B cell (primary cell): ENCODE results near the gene MED26.

Source experiments
- CTCF ChIP-seq: fragments of 200-600 bp; IDR thresholded peaks from one replicate; pipeline ENCODE4 v1.8.0; 2022; ENCODE audit warnings: antibody characterized with exemption, mild to moderate bottlenecking
- EZH2 ChIP-seq: IDR thresholded peaks from 2 replicates; pipeline ENCODE4 v1.6.1; 2012; ENCODE audit warnings: borderline replicate concordance, low read depth, mild to moderate bottlenecking, moderate library complexity, low read length; ENCODE audit not compliant: insufficient read depth, poor library complexity, severe bottlenecking

- TF ChIP-seq CTCF (no peak), EZH2 (no peak)
Measured at GRCh38 chr19:16605115-16605514, 22.9 kb downstream of the MED26 start.
